Activated CD8-positive, alpha-beta memory T cell treated with anti-CD3 and anti-CD28 coated beads, Interleukin-2, amount 10 ng/mL, durations not matched to agents 7 days and 5 days (primary cell): Measurements from ENCODE around the gene FRMPD1. TPM values are rescaled to one million over a fixed set of nuclear protein-coding genes. Genes with fewer than 3 reads are reported as not detected.
"Not testable (repeated sequence)": the region's sequence is repeated elsewhere in the genome, so short reads cannot be mapped to it uniquely, and the experiment has no call there.

Experiments used
- ATAC-seq: fragments of 150-1000 bp; cut with Tn5 transposase; one replicate; pipeline ENCODE4 v1.10.0; 2021; ENCODE audit warnings: moderate library complexity
- CTCF ChIA-PET: fragments of 350-600 bp; sonication (Branson Sonifier 250); formaldehyde crosslinking; loops from one replicate; lab custom pipeline; 2021; ENCODE audit warnings: antibody characterized with exemption; lab: Charles Lee
- DNase-seq: peaks from one replicate; pipeline ENCODE4 v3.0.0-alpha.2; 2020
- H3K27ac Mint-ChIP-seq: one replicate; pipeline ENCODE4 v1.8.0; 2021; ENCODE audit warnings: mild to moderate bottlenecking, mixed read lengths
- H3K27me3 Mint-ChIP-seq: one replicate; pipeline ENCODE4 v1.8.0; 2021; ENCODE audit warnings: mixed read lengths
- H3K36me3 Mint-ChIP-seq: one replicate; pipeline ENCODE4 v1.8.0; 2021; ENCODE audit warnings: mild to moderate bottlenecking, mixed read lengths
- H3K4me1 Mint-ChIP-seq: one replicate; pipeline ENCODE4 v1.8.0; 2021; ENCODE audit warnings: mixed read lengths
- H3K4me3 Mint-ChIP-seq: one replicate; pipeline ENCODE4 v1.8.0; 2021; ENCODE audit warnings: mild to moderate bottlenecking, moderate library complexity, mixed read lengths
- H3K9me3 Mint-ChIP-seq: one replicate; pipeline ENCODE4 v1.8.0; 2022; ENCODE audit warnings: low read depth, mixed read lengths
- total RNA-seq, 2 experiments: library from RNA; stranded (reverse); gene quantifications; one replicate each; pipeline ENCODE4 v1.2.3, GENCODE V29; 2021

FRMPD1 gene
- total RNA-seq, 2 experiments from 2014 or later: not detected

DNA sequence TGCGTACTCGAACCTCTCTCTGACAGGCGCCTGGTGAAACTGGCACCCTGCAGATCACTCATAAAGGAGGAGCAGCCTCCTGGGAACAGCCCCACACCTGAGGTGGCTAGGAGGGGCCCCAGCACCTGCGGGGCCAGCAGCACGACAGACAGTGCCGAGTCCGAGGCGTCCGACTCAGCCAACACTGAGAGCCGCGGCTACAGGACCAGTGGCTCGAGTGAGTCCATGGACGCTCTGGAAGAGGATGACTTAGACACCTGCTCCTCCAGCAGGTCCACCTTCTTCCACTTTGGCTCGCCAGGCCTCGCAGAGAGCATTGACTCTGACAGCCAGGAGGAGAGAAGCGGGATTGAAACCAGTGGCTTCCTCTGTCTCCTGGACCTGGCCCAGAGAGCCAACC lies 89.4 kb downstream of the FRMPD1 start:
- H3K27ac Mint-ChIP-seq: no peak overlapping the region
- DNase-seq: no peak
- no peaks in the 10 kb centered on the region for H3K9me3 Mint-ChIP-seq
- ATAC-seq: no peak
- H3K36me3 Mint-ChIP-seq: no peaks in the 10 kb centered on the region
- CTCF ChIA-PET: no interaction called here
- H3K27me3 Mint-ChIP-seq: peaks cover 12% of the 10 kb centered on the region
- no peak overlapping the region for H3K4me3 Mint-ChIP-seq
- no peaks in the 10 kb centered on the region for H3K4me1 Mint-ChIP-seq

GRCh38 chr9:37740631-37741328 lies 90.0 kb downstream of the FRMPD1 start:
- ATAC-seq (no peak), DNase-seq (no peak)
- CTCF ChIA-PET: interaction anchor here (0.6 kb wide), 1 partner anchor 161 kb away, joined by 4 read pairs; no protein-coding TSS in a partner anchor
- no peaks in the 10 kb centered on the region for H3K36me3 Mint-ChIP-seq
- no peaks in the 10 kb centered on the region for H3K4me1 Mint-ChIP-seq
- no peak overlapping the region for H3K27ac Mint-ChIP-seq
- peaks cover 7% of the 10 kb centered on the region for H3K27me3 Mint-ChIP-seq
- no peaks in the 10 kb centered on the region for H3K9me3 Mint-ChIP-seq
- H3K4me3 Mint-ChIP-seq: no peak overlapping the region

GRCh38 chr9:37745970-37746369 lies 95.2 kb downstream of the FRMPD1 start:
- ATAC-seq (no peak), DNase-seq (no peak)
- Mint-ChIP-seq H3K4me3 (no peak overlapping the region), H3K4me1 (no peaks in the 10 kb centered on the region), H3K36me3 (no peaks in the 10 kb centered on the region), H3K27me3 (peaks cover 5% of the 10 kb centered on the region), H3K9me3 (no peaks in the 10 kb centered on the region), H3K27ac (no peak overlapping the region)
- CTCF ChIA-PET: interaction anchor here (0.9 kb wide), 1 partner anchor 169 kb away, joined by 4 read pairs; no protein-coding TSS in a partner anchor

DNA sequence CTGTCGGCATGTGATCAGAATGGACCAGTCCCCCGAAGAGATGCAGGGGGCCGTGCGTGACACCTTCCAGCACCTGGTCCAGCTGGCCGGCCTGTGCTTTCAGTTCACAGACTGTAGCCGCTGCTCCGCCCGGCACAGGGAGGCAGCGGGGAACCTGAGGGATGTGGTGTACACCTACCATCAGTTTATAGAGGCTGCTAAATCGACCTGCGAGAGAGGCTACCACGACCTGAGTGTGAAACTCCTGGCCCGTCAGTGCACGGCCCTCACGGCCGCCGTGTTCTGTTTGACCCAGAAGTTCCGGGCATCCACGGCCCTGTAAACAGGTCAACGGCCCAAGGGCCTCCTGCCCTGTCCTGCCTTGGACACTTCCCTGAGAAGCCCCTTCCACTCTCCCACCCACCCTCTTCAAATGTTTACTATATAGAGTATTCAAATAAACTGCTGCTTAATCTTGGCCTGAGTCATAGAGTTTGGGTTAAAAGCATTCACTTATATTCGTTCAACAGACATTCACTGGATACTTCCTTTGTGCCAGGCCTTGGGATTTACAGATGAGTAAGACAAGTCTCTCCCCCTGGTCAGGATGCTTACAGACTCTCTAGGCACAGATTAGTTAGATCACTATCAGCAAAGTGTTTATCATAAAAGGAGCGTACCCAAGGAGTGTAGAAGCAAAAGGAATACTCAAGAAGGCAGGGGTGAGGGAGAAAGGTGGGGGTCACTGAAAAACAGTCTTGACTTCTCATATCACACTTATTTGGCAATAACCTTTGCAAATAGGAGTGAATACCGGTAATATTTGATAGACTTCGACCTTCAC lies 95.9 kb downstream of the FRMPD1 start:
- no peak for ATAC-seq
- CTCF ChIA-PET: interaction anchor here (0.9 kb wide), 1 partner anchor 169 kb away, joined by 4 read pairs; no protein-coding TSS in a partner anchor
- no peaks in the 10 kb centered on the region for H3K4me1 Mint-ChIP-seq
- no peak overlapping the region for H3K27ac Mint-ChIP-seq
- no peak for DNase-seq
- no peaks in the 10 kb centered on the region for H3K9me3 Mint-ChIP-seq
- no peaks in the 10 kb centered on the region for H3K36me3 Mint-ChIP-seq
- H3K4me3 Mint-ChIP-seq: no peak overlapping the region
- peaks cover 5% of the 10 kb centered on the region for H3K27me3 Mint-ChIP-seq

DNA sequence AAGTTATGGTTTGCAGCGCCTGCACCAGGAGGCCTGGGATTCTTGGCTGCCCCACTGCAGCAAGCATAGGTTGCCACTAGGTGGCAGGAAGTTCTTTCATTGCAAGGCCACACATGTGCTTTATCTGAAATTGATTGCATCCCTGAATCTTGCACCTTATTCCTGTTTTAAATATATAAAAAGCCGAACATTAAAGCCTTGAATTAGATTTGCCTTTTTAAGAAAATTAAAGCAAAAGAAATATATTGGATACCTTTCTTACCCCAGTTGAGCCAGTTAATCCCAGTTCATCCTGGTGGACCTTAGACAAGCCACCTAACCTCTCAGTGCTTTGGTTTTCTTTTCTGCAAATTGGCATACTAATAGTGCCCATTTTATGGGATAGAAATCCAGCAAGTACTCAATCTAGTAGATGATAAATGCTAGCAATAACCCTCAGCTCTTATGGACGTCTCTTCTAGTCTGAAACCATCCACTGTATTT lies 96.6 kb downstream of the FRMPD1 start:
- no peak overlapping the region for H3K27ac Mint-ChIP-seq
- H3K4me3 Mint-ChIP-seq: no peak overlapping the region
- CTCF ChIA-PET: no interaction called here
- H3K36me3 Mint-ChIP-seq: no peaks in the 10 kb centered on the region
- H3K4me1 Mint-ChIP-seq: no peaks in the 10 kb centered on the region
- no peaks in the 10 kb centered on the region for H3K9me3 Mint-ChIP-seq
- H3K27me3 Mint-ChIP-seq: peaks cover 5% of the 10 kb centered on the region
- ATAC-seq (peak; percentile 89), DNase-seq (peak; percentile 71)

- no peak for ATAC-seq
- Mint-ChIP-seq H3K36me3 (peaks cover 2% of the 10 kb centered on the region), H3K4me1 (peaks cover 14% of the 10 kb centered on the region), H3K9me3 (no peaks in the 10 kb centered on the region), H3K27ac (no peak overlapping the region), H3K4me3 (no peak overlapping the region), H3K27me3 (peaks cover 5% of the 10 kb centered on the region)
- DNase-seq: no peak
- CTCF ChIA-PET: interaction anchor here (1.2 kb wide), 1 partner anchor 25 kb away, joined by 4 read pairs; no protein-coding TSS in a partner anchor
These were observed 98.4 kb downstream of the FRMPD1 start for GRCh38 chr9:37749129-37749528.

DNA sequence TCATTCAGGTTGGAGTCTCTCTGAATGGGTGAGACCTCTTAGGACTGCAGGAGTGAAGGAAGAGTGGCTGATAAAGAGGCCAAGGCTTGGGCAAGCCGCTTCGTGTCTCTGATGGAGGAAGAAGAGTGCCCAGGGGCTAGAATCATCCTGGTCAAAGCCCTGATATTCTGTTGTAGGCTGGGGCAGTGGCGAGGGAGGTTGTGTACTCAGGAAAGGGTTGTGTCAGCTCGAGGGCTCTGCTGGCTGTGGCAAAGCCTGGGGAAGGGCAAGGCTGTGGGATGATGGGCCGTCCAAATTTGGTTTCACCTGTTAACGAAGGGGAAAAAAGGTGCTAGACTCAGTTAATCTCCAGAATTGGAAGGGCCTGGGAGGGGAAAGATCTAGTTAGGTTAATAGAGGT lies 100.4 kb downstream of the FRMPD1 start:
- H3K4me3 Mint-ChIP-seq: no peak overlapping the region
- peaks cover 8% of the 10 kb centered on the region for H3K36me3 Mint-ChIP-seq
- ATAC-seq (no peak), DNase-seq (no peak)
- H3K27ac Mint-ChIP-seq: no peak overlapping the region
- no peaks in the 10 kb centered on the region for H3K27me3 Mint-ChIP-seq
- peaks cover 26% of the 10 kb centered on the region for H3K4me1 Mint-ChIP-seq
- H3K9me3 Mint-ChIP-seq: no peaks in the 10 kb centered on the region
- CTCF ChIA-PET: no interaction called here

GRCh38 chr9:37751704-37752103 lies 101.0 kb downstream of the FRMPD1 start:
- H3K27me3 Mint-ChIP-seq, H3K27ac Mint-ChIP-seq, DNase-seq, H3K4me3 Mint-ChIP-seq, H3K9me3 Mint-ChIP-seq, H3K36me3 Mint-ChIP-seq, CTCF ChIA-PET, ATAC-seq: not testable (repeated sequence)
- peaks cover 26% of the 10 kb centered on the region for H3K4me1 Mint-ChIP-seq

GRCh38 chr9:37752112-37752511 lies 101.4 kb downstream of the FRMPD1 start:
- H3K9me3 Mint-ChIP-seq, H3K36me3 Mint-ChIP-seq, DNase-seq, ATAC-seq, H3K27me3 Mint-ChIP-seq, H3K27ac Mint-ChIP-seq, H3K4me3 Mint-ChIP-seq: not testable (repeated sequence)
- peaks cover 26% of the 10 kb centered on the region for H3K4me1 Mint-ChIP-seq
- CTCF ChIA-PET: interaction anchor here (1.1 kb wide), 1 partner anchor 151 kb away, joined by 3 read pairs; no protein-coding TSS in a partner anchor

- H3K27me3 Mint-ChIP-seq: no peaks in the 10 kb centered on the region
- H3K27ac Mint-ChIP-seq: peak overlapping the region; percentile 91
- no peak for ATAC-seq
These were observed 102.1 kb downstream of the FRMPD1 start for GRCh38 chr9:37752642-37753488.

DNA sequence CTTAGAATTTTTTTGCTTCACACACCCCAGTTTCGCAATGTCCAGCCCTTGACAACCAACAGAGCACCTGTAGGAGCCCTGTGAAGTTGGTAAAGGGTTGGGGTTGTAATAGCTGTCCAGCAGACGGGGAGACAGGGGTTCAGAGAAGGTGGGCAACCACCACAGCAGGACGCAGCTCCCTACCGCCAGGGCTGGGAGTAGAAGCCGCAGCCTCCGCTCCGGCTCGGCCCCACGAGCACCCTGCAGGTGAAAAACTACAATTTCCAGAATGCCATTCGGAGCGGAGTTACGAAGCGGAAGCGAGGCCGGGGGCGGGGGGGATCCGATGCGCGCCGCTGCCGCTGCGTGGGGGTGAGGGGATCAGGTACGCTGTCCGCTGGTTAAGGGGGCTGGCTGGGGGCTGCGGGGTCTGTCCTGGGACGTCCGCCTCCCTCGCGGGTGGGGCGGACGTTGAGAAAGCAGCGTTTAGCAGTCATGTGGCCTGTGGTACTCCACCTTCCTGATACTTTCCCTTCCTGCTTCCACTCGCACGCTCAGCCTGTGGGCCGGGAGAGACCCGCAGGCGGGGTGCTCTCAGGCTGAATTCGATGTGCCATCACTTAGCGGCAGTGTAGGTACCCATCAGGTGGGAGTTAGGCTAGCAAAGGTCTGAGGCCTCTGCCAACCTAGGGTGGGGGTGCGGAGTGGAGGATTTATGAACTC lies 102.9 kb downstream of the FRMPD1 start, which contains the start of gene TRMT10B:
TRMT10B (plus strand) TSS at position 317 of the 702 bp plus-strand sequence. CDS start 8,127 bp downstream, outside the sequence.
- DNase-seq (peak; percentile 81), ATAC-seq (peak; percentile 94)
- Mint-ChIP-seq H3K4me1 (peaks cover 26% of the 10 kb centered on the region), H3K4me3 (peak within 1 kb of the TSS; percentile 94), H3K27me3 (no peaks in the 10 kb centered on the region), H3K9me3 (no peaks in the 10 kb centered on the region), H3K27ac (peak within 1 kb of the TSS; percentile 91), H3K36me3 (peaks cover 8% of the 10 kb centered on the region)
- CTCF ChIA-PET: no interaction called here

More at GRCh38 chr9:37752642-37753488, 102.1 kb downstream of the FRMPD1 start:
- CTCF ChIA-PET: interaction anchor here (1.1 kb wide), 1 partner anchor 150 kb away, joined by 3 read pairs; no protein-coding TSS in a partner anchor
- H3K4me3 Mint-ChIP-seq: peak overlapping the region; percentile 94
- H3K36me3 Mint-ChIP-seq: peaks cover 8% of the 10 kb centered on the region
- no peaks in the 10 kb centered on the region for H3K9me3 Mint-ChIP-seq
- peaks cover 26% of the 10 kb centered on the region for H3K4me1 Mint-ChIP-seq
- no peak for DNase-seq

GRCh38 chr9:37758747-37759146 lies 108.0 kb downstream of the FRMPD1 start:
- DNase-seq (no peak), ATAC-seq (no peak)
- H3K4me1 Mint-ChIP-seq: peaks cover 16% of the 10 kb centered on the region
- no peaks in the 10 kb centered on the region for H3K27me3 Mint-ChIP-seq
- H3K36me3 Mint-ChIP-seq: peaks cover 20% of the 10 kb centered on the region
- no peak overlapping the region for H3K27ac Mint-ChIP-seq
- CTCF ChIA-PET: interaction anchor here (1.6 kb wide), 1 partner anchor 9 kb away, joined by 3 read pairs; no protein-coding TSS in a partner anchor
- no peaks in the 10 kb centered on the region for H3K9me3 Mint-ChIP-seq
- no peak overlapping the region for H3K4me3 Mint-ChIP-seq
